PC-3 (cell line): ENCODE measurements around the gene TSSC4. TPM values are rescaled to one million over a fixed set of nuclear protein-coding genes. Genes with fewer than 3 reads are reported as not detected.

Experiments
- ATAC-seq: fragments of 200-7000 bp; cut with Tn5 transposase; 2 replicates; pipeline ENCODE4 v1.9.1; 2020; ENCODE audit warnings: mild to moderate bottlenecking, moderate library complexity
- BruUV-seq: library from RNA; stranded (reverse); fragments of 400-500 nt; replicated peaks from 2 replicates; lab custom pipeline; 2021; lab: Mats Ljungman, UMichigan
- CTCF ChIA-PET: fragments of 300-600 bp; sonication (Branson Sonifier 250); formaldehyde crosslinking; loops from one replicate; lab custom pipeline; 2022; ENCODE audit warnings: antibody characterized with exemption; lab: Charles Lee
- POLR2A ChIA-PET: fragments of 300-600 bp; sonication (Branson Sonifier 250); formaldehyde crosslinking; loops from one replicate; lab custom pipeline; 2022; ENCODE audit warnings: antibody characterized with exemption; ENCODE audit not compliant: unreplicated experiment; lab: Charles Lee
- DNase-seq: peaks from one replicate; pipeline ENCODE4 v3.0.0-alpha.2; 2015
- H2AFZ ChIP-seq: fragments of 300-600 bp; sonication (generic); 2 replicates; pipeline ENCODE4 v1.6.0; 2016; ENCODE audit warnings: antibody characterized with exemption, low read length
- H3F3A ChIP-seq: fragments of 300-600 bp; sonication (generic); one replicate; pipeline ENCODE4 v1.6.0; 2017; ENCODE audit warnings: antibody characterized with exemption, low read length, control low read depth, mild to moderate bottlenecking; ENCODE audit not compliant: unreplicated experiment
- H3K27ac ChIP-seq: fragments of 300-600 bp; sonication (generic); 2 replicates; pipeline ENCODE4 v1.5.1; 2016; ENCODE audit warnings: mild to moderate bottlenecking, low read length
- H3K27me3 ChIP-seq: fragments of 300-600 bp; sonication (generic); 2 replicates; pipeline ENCODE4 v1.6.1; 2016; ENCODE audit warnings: low read length, mixed read lengths
- H3K36me3 ChIP-seq: fragments of 300-600 bp; sonication (generic); 2 replicates; pipeline ENCODE4 v1.6.1; 2016; ENCODE audit warnings: low read depth, mixed run types, low read length, mixed read lengths
- H3K4me1 ChIP-seq: fragments of 300-600 bp; sonication (generic); 2 replicates; pipeline ENCODE4 v1.5.1; 2016; ENCODE audit warnings: low read length; ENCODE audit not compliant: insufficient read depth
- H3K4me2 ChIP-seq: fragments of 300-600 bp; sonication (generic); 2 replicates; pipeline ENCODE4 v1.6.0; 2016; ENCODE audit warnings: low read length
- H3K4me3 ChIP-seq: fragments of 300-600 bp; sonication (generic); 2 replicates; pipeline ENCODE4 v1.5.1; 2016; ENCODE audit warnings: mild to moderate bottlenecking, low read length, mixed read lengths
- H3K79me2 ChIP-seq: fragments of 300-600 bp; sonication (generic); 2 replicates; pipeline ENCODE4 v1.6.1; 2017; ENCODE audit warnings: low read length, mixed read lengths
- H3K9ac ChIP-seq: fragments of 300-600 bp; sonication (generic); 2 replicates; pipeline ENCODE4 v1.6.0; 2016; ENCODE audit warnings: mild to moderate bottlenecking, low read length
- H3K9me2 ChIP-seq: fragments of 300-600 bp; sonication (generic); replicated peaks from 2 replicates; pipeline ENCODE4 v1.6.1; 2016; ENCODE audit warnings: mixed run types, low read length, mixed read lengths
- H3K9me3 ChIP-seq: fragments of 300-600 bp; sonication (generic); 2 replicates; pipeline ENCODE4 v1.6.1; 2016; ENCODE audit warnings: low read length, mixed read lengths
- H4K20me1 ChIP-seq: fragments of 300-600 bp; sonication (generic); 2 replicates; pipeline ENCODE4 v1.6.1; 2016; ENCODE audit warnings: low read length, mixed read lengths
- EZH2 ChIP-seq: fragments of 300-600 bp; sonication (generic); IDR thresholded peaks from one replicate; pipeline ENCODE4 v1.6.1; 2017; ENCODE audit warnings: antibody characterized with exemption, mild to moderate bottlenecking, low read length; ENCODE audit not compliant: unreplicated experiment
- EZH2phosphoT487 ChIP-seq: fragments of 300-600 bp; sonication (generic); IDR thresholded peaks from 2 replicates; pipeline ENCODE4 v1.6.1; 2018; ENCODE audit warnings: mild to moderate bottlenecking, antibody characterized with exemption, low read length, borderline replicate concordance
- intact Hi-C: fragments of 100-400 bp; cut with micrococcal nuclease; formaldehyde crosslinking; loops from 2 replicates; pipeline ENCODE4 v1.9.0; 2023
- total RNA-seq: library from RNA; depleted of rRNA; stranded (reverse); fragments of >200 nt; gene quantifications from 2 replicates; pipeline ENCODE4 v1.2.3, GENCODE V29; 2014
- TF ChIP-seq, protein P1 (sequence below): fragments of 300-600 bp; sonication (generic); conservative IDR thresholded peaks from 2 replicates; pipeline ENCODE4 v1.5.1; 2017; ENCODE audit warnings: antibody characterized with exemption, low read depth, mild to moderate bottlenecking, low read length

The TSSC4 gene
- total RNA-seq, 1 experiment from 2014 or later, result 88.3 TPM

DNA sequence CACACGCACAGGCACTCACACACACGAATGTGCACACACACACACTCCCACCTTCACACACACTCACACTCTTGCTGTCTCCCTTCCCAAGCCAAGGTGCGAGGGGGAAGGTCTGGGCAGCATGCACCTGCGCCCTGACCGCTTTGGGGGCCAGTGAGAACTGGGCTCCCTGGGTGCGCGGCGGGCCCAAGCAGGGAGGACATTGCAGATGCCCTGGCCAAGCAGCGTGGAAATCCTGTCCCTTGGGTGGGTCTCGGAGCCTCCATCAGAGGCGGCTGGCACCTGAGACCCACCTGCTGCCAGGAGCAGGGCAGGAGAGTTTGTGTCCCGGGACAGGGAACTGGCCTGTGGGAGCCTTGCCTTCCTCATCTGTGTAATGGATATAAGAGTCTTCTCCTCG lies 20.2 kb upstream of the TSSC4 start:
- Histone ChIP-seq H2AFZ (no peak overlapping the region), H4K20me1 (peaks cover 54% of the 10 kb centered on the region), H3K27ac (no peak overlapping the region), H3K4me1 (no peaks in the 10 kb centered on the region), H3K79me2 (peaks cover 77% of the 10 kb centered on the region), H3K4me3 (no peak overlapping the region), H3K36me3 (no peaks in the 10 kb centered on the region; the same call in 1 of the 2 replicates), H3K9me3 (no peaks in the 10 kb centered on the region), H3K27me3 (no peaks in the 10 kb centered on the region), H3F3A (no peaks in the 10 kb centered on the region), H3K9me2 (no peaks in the 10 kb centered on the region), H3K4me2 (no peak overlapping the region), H3K9ac (no peak overlapping the region)
- DNase-seq (no peak), ATAC-seq (no peak)
- ChIA-PET POLR2A (no interaction called here), CTCF (no interaction called here)
- intact Hi-C loops, result no loop called here
- TF ChIP-seq EZH2phosphoT487 (no peak), EZH2 (no peak)
- TF ChIP-seq, protein P1, sequence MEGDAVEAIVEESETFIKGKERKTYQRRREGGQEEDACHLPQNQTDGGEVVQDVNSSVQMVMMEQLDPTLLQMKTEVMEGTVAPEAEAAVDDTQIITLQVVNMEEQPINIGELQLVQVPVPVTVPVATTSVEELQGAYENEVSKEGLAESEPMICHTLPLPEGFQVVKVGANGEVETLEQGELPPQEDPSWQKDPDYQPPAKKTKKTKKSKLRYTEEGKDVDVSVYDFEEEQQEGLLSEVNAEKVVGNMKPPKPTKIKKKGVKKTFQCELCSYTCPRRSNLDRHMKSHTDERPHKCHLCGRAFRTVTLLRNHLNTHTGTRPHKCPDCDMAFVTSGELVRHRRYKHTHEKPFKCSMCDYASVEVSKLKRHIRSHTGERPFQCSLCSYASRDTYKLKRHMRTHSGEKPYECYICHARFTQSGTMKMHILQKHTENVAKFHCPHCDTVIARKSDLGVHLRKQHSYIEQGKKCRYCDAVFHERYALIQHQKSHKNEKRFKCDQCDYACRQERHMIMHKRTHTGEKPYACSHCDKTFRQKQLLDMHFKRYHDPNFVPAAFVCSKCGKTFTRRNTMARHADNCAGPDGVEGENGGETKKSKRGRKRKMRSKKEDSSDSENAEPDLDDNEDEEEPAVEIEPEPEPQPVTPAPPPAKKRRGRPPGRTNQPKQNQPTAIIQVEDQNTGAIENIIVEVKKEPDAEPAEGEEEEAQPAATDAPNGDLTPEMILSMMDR, result no peak
- BruUV-seq, result no TSS peak

DNA sequence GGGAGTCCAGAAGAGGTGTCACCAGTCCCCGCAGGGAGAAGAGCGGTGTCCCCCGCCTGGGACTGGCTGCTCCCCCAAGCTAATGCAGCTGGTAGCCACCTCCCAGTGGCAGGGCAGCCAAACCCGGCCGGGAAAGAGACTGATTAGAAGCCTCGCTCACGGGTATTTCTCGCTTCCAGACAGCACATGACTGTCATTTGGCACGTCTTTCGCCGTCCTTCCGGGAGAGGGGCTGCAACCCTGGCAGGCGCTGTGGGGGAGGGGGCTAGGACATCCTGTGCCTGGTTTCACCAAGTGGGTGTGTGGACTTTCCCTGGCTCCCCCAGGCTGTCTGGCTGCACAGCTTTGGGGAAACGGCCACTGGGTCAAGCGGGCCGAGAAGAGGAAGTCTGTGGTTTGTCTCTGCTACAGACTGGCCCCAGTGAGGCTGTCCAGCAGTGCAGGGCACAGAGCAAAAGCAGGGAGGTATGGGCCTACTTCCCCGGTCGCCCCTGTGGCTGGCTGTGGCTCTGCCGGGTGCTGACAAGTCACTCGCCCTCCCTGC lies 19.7 kb upstream of the TSSC4 start:
- TF ChIP-seq EZH2phosphoT487 (no peak), EZH2 (no peak)
- TF ChIP-seq, protein P1, result no peak
- POLR2A ChIA-PET, result no interaction called here
- Histone ChIP-seq H3K36me3 (no peaks in the 10 kb centered on the region; the same call in 1 of the 2 replicates), H4K20me1 (peaks cover 54% of the 10 kb centered on the region), H3K79me2 (peaks cover 82% of the 10 kb centered on the region), H3K9ac (no peak overlapping the region), H3K27ac (no peak overlapping the region), H3K4me2 (no peak overlapping the region), H3K9me2 (no peaks in the 10 kb centered on the region), H3K27me3 (no peaks in the 10 kb centered on the region), H3K4me3 (no peak overlapping the region), H3K9me3 (no peaks in the 10 kb centered on the region), H2AFZ (no peak overlapping the region), H3K4me1 (no peaks in the 10 kb centered on the region), H3F3A (no peaks in the 10 kb centered on the region)
- intact Hi-C loops, result no loop called here
- BruUV-seq, result no TSS peak
- no peak for ATAC-seq
- no peak for DNase-seq
- CTCF ChIA-PET, result no interaction called here

DNA sequence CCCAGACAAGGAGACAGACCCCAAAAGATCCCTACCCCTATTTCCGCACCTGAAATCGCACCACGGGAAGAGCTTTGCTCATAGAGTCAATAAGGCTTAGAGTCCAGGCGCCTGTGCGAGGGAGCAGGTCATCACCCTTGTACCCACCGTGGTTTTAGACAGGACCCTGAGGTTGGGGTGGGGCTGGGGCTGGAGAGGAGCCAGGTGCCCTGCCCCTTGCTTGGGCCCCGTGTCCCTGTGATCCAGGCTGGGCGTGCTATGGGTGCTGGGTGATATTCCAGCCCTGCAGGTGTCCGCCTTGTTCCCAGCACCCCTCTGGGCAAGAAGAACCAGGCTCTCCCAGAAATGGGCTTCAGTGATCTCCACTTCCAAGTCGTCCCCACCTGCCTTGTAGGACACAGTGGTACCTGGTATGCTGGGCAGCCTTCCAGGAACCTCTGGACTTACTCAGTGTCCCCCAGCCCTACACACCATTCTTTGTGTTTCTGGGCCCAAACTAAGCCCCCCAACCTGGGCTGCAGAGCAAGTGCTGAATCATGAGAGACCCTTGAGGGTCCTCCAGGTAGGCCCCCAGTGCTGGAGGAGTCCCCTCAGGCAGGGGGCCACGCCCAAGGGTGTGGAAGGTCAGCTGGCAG lies 18.9 kb upstream of the TSSC4 start:
- Histone ChIP-seq H3F3A (no peaks in the 10 kb centered on the region), H3K27ac (no peak overlapping the region), H3K36me3 (no peaks in the 10 kb centered on the region; the same call in 1 of the 2 replicates), H3K4me2 (no peak overlapping the region), H2AFZ (no peak overlapping the region), H3K4me1 (no peaks in the 10 kb centered on the region), H3K9me3 (no peaks in the 10 kb centered on the region), H3K9ac (no peak overlapping the region), H3K4me3 (no peak overlapping the region), H3K9me2 (no peaks in the 10 kb centered on the region), H3K27me3 (no peaks in the 10 kb centered on the region), H4K20me1 (peaks cover 57% of the 10 kb centered on the region), H3K79me2 (peaks cover 89% of the 10 kb centered on the region)
- no peak for DNase-seq
- no peak for ATAC-seq
- TF ChIP-seq EZH2phosphoT487 (no peak), EZH2 (no peak)
- TF ChIP-seq, protein P1, result no peak
- CTCF ChIA-PET, result no interaction called here
- POLR2A ChIA-PET, result no interaction called here
- intact Hi-C loops, result no loop called here
- no TSS peak for BruUV-seq
